NB4 (cell line): ENCODE results near the gene SUGP2.

Source experiments
- DNase-seq: peaks from one replicate; pipeline ENCODE4 v3.0.0; 2010; ENCODE audit warnings: low read depth
- H3K4me3 ChIP-seq: one replicate; pipeline ENCODE4 v1.5.1; 2011; ENCODE audit warnings: mild to moderate bottlenecking, low read depth, low read length, moderate library complexity
- MYC ChIP-seq: IDR thresholded peaks from 2 replicates; pipeline ENCODE4 v1.6.1; 2011; ENCODE audit warnings: low read depth, low read length
- POLR2A ChIP-seq: IDR thresholded peaks from 2 replicates; pipeline ENCODE4 v1.6.1; 2011; ENCODE audit warnings: mild to moderate bottlenecking; ENCODE audit not compliant: insufficient read length; ENCODE audit errors: extremely low read depth
- TF ChIP-seq, protein P1 (sequence below): IDR thresholded peaks from 2 replicates; pipeline ENCODE4 v1.6.1; 2011; ENCODE audit warnings: low read depth, low read length
- TF ChIP-seq, protein P2 (sequence below): IDR thresholded peaks from one replicate; pipeline ENCODE4 v1.5.1; 2012; ENCODE audit warnings: low read depth, low read length

Gene SUGP2

DNA sequence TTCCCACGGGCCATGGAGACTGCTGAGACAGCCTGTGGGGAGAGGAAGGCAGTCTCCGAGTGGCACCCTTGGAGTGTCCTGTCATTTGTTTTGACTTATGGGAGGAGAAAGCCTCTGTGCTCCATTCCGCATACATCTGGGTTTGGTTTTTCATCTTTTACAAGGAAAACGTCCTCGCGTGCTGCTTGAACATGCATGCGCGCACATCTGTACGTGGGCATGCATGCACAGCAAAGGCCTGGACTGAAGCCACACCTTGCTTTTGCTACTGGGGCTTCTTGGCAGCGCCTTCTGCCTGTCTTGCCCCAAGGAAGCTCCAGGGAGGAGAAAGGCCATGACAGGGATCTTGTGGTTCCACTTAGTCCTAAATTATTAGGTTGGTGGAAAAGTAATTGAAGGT, 44.0 kb downstream of the SUGP2 start:
- DNase-seq = no peak
- TF ChIP-seq MYC = no peak
- TF ChIP-seq POLR2A = no peak
- TF ChIP-seq, protein P1, sequence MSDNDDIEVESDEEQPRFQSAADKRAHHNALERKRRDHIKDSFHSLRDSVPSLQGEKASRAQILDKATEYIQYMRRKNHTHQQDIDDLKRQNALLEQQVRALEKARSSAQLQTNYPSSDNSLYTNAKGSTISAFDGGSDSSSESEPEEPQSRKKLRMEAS = no peak
- TF ChIP-seq, protein P2, sequence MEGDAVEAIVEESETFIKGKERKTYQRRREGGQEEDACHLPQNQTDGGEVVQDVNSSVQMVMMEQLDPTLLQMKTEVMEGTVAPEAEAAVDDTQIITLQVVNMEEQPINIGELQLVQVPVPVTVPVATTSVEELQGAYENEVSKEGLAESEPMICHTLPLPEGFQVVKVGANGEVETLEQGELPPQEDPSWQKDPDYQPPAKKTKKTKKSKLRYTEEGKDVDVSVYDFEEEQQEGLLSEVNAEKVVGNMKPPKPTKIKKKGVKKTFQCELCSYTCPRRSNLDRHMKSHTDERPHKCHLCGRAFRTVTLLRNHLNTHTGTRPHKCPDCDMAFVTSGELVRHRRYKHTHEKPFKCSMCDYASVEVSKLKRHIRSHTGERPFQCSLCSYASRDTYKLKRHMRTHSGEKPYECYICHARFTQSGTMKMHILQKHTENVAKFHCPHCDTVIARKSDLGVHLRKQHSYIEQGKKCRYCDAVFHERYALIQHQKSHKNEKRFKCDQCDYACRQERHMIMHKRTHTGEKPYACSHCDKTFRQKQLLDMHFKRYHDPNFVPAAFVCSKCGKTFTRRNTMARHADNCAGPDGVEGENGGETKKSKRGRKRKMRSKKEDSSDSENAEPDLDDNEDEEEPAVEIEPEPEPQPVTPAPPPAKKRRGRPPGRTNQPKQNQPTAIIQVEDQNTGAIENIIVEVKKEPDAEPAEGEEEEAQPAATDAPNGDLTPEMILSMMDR = no peak
- no peak overlapping the region for H3K4me3 ChIP-seq

DNA sequence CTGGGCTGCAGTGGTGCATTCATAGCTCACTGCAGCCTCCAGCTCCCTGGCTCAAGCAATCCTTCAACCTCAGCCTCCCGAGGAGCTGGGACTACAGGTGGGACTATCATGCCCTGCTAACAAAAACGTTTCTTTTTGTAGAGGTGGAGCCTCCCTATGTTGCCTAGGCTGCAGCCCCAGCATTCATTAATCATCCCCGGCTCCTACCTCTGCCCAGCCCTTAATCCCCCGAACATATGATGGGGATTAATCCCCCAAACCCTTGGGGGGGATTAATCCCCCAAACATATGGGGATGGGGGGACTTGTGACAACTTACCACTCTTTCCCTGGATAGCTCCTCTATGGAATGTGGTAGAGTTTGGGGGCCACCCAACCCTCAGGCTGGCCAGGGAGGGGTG, 45.9 kb downstream of the SUGP2 start:
- DNase-seq = no peak
- H3K4me3 ChIP-seq = no peak overlapping the region
- no peak for TF ChIP-seq MYC
- TF ChIP-seq, protein P1 = no peak
- TF ChIP-seq, protein P2 = no peak
- no peak for TF ChIP-seq POLR2A

DNA sequence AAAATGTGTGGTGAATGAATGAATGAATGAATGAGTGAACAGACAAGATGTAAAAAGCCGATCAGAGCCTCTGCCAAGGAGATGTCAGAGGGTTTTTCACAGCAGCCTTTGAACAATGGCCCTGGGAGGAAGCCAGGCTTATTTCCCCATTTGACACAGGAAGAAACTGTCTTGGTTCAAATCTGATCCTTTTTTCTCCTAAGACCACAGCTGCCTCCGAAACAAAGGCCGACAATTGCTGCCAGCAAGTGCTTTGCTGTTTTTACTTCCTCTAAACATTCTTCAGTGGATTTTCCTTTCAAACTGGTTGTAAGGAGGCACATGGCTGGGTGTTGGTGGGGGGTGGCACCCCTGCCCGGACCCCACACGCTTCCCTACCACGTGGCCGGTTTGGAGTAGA, 48.1 kb downstream of the SUGP2 start:
- TF ChIP-seq, protein P2 = no peak
- TF ChIP-seq, protein P1 = peak; percentile 95
- TF ChIP-seq MYC = peak; percentile 95
- DNase-seq = peak; percentile 86
- H3K4me3 ChIP-seq = no peak overlapping the region

DNA sequence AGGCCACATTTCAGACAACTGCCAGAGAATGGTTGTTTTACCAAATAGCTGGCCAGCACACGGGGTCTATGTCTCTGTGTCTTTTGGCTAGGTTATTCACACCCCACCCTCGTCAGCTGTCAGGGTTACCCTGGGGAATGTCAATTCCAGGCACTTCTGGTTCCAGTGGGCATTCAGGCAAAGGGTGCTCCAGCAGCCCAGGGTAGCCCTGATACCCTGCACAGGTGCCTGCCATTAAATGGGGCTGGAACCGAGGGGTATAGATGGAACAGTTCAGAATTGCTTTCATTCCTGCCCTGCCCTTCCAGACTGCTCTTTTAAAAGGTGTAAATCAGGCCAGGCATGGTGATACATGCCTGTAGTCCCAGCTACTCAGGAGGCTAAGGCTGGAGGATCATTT, 49.1 kb downstream of the SUGP2 start:
- no peak overlapping the region for H3K4me3 ChIP-seq
- TF ChIP-seq MYC (no peak), POLR2A (no peak)
- TF ChIP-seq, protein P2 = no peak
- TF ChIP-seq, protein P1 = no peak
- DNase-seq = no peak

DNA sequence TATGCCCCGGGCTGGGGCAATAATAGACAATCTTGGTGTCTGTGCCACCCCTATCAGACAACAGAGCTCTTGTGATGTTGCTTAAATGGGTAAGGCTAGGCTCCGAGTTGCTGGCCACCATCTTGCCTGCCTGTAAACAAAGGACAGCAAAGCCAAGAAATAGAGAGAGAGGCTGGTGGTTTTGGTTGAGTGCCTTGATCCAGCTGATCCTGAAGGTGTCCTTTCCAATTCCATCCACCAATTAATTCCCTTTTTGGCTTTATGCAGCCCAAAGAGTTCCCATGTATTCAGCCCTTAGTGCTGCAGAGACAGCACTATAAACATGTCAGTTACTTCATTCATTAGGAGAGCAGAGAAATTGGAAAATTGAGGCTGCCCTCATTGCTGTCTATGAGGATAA, 50.6 kb downstream of the SUGP2 start:
- no peak for TF ChIP-seq POLR2A
- TF ChIP-seq, protein P2 = no peak
- TF ChIP-seq MYC = no peak
- TF ChIP-seq, protein P1 = no peak
- DNase-seq = no peak
- no peak overlapping the region for H3K4me3 ChIP-seq
